SK-N-SH (cell line): ENCODE measurements around the gene MYO1C. TPM values are rescaled to one million over a fixed set of nuclear protein-coding genes. Genes with fewer than 3 reads are reported as not detected.

Experiments
- CTCF ChIA-PET: fragments of 300-600, 350-600 bp; formaldehyde crosslinking; extraction: SDS; loops from one replicate; lab custom pipeline; 2021; lab: Yijun Ruan, JAX
- POLR2A ChIA-PET: fragments of 350-600 bp; sonication (Branson Sonifier 250); formaldehyde crosslinking; extraction: SDS; loops from one replicate; lab custom pipeline; 2020; ENCODE audit warnings: antibody characterized with exemption, inconsistent platforms; lab: Yijun Ruan, JAX
- DNase-seq: peaks from one replicate; pipeline ENCODE4 v3.0.0; 2012
- H2AFZ ChIP-seq: fragments of 200-600 bp; sonication (generic); 2 replicates; pipeline ENCODE4 v1.8.1; 2016; ENCODE audit warnings: antibody characterized with exemption, mild to moderate bottlenecking, low read depth
- H3F3A ChIP-seq: fragments of 200-600 bp; sonication (generic); replicated peaks from 2 replicates; pipeline ENCODE3; 2016; ENCODE audit warnings: antibody characterized with exemption, mild to moderate bottlenecking; ENCODE audit not compliant: insufficient read depth
- H3K27ac ChIP-seq, 2 experiments: fragments of 200-500 bp in 1 of 2; fragments of 200-600 bp in 1 of 2; sonication (Bioruptor generic) in 1 of 2; sonication (generic), shearing (Covaris generic) in 1 of 2; 2 replicates each; pipeline versions ENCODE4 v1.5.1 to v1.6.1; 2014 to 2016; ENCODE audit warnings: low read depth in 2 of 2, inconsistent platforms in 1 of 2, low read length in 1 of 2, mild to moderate bottlenecking in 1 of 2, mixed read lengths in 1 of 2
- H3K27me3 ChIP-seq: fragments of 200-600 bp; sonication (generic), shearing (Covaris generic); 2 replicates; pipeline ENCODE4 v1.6.1; 2016; ENCODE audit warnings: mixed run types; ENCODE audit not compliant: insufficient read depth
- H3K36me3 ChIP-seq, 2 experiments: fragments of 200-500 bp in 1 of 2; fragments of 200-600 bp in 1 of 2; sonication (Bioruptor generic) in 1 of 2; sonication (generic) in 1 of 2; replicated peaks in 1 of 2; 2 replicates each; pipeline versions ENCODE3 to v1.5.1; 2014 to 2016; ENCODE audit warnings: low read length in 1 of 2, mild to moderate bottlenecking in 1 of 2; ENCODE audit not compliant: insufficient read depth in 2 of 2, control insufficient read depth in 1 of 2
- H3K4me1 ChIP-seq, 2 experiments: fragments of 200-500 bp in 1 of 2; fragments of 200-600 bp in 1 of 2; sonication (Bioruptor generic) in 1 of 2; sonication (generic), shearing (Covaris generic) in 1 of 2; 2 replicates each; pipeline versions ENCODE4 v1.5.1 to v1.6.1; 2014 to 2016; ENCODE audit warnings: low read depth in 1 of 2, low read length in 1 of 2, mixed run types in 1 of 2; ENCODE audit not compliant: insufficient read depth in 2 of 2, control insufficient read depth in 1 of 2
- H3K4me2 ChIP-seq: fragments of 200-600 bp; sonication (generic), shearing (Covaris generic); 2 replicates; pipeline ENCODE4 v1.6.1; 2017; ENCODE audit warnings: mixed run types
- H3K4me3 ChIP-seq, 2 experiments: fragments of 200-500 bp in 1 of 2; fragments of 200-600 bp in 1 of 2; sonication (Bioruptor generic) in 1 of 2; sonication (generic), shearing (Covaris generic) in 1 of 2; 2 replicates each; pipeline versions ENCODE4 v1.5.1 to v1.8.1; 2014 to 2016; ENCODE audit warnings: low read depth in 2 of 2, inconsistent platforms in 1 of 2, low read length in 1 of 2, mild to moderate bottlenecking in 1 of 2, mixed read lengths in 1 of 2, moderate library complexity in 1 of 2
- H3K79me2 ChIP-seq: fragments of 200-600 bp; sonication (generic); 2 replicates; pipeline ENCODE4 v1.8.1; 2017; ENCODE audit warnings: mild to moderate bottlenecking; ENCODE audit not compliant: insufficient read depth
- H3K9ac ChIP-seq: fragments of 200-600 bp; sonication (generic); 2 replicates; pipeline ENCODE4 v1.6.1; 2017; ENCODE audit warnings: mixed run types
- H3K9me2 ChIP-seq: fragments of 200-600 bp; sonication (generic); 2 replicates; pipeline ENCODE4 v1.6.1; 2017; ENCODE audit warnings: mixed run types
- H3K9me3 ChIP-seq: fragments of 200-600 bp; sonication (generic); 2 replicates; pipeline ENCODE4 v1.6.1; 2017; ENCODE audit warnings: mixed run types, mild to moderate bottlenecking, moderate library complexity
- H4K20me1 ChIP-seq: fragments of 200-600 bp; sonication (generic); 2 replicates; pipeline ENCODE4 v1.6.1; 2017; ENCODE audit warnings: mild to moderate bottlenecking, mixed run types; ENCODE audit not compliant: insufficient read depth
- CHD2 ChIP-seq: fragments of 150-350 bp; IDR thresholded peaks from 2 replicates; pipeline ENCODE4 v1.6.1; 2018; ENCODE audit warnings: low read length; ENCODE audit not compliant: partially characterized antibody
- ELF1 ChIP-seq: IDR thresholded peaks from 2 replicates; pipeline ENCODE4 v1.4.0; 2012
- FOSL2 ChIP-seq: IDR thresholded peaks from 2 replicates; pipeline ENCODE4 v1.4.0; 2012; ENCODE audit warnings: low read depth, mild to moderate bottlenecking, moderate library complexity, borderline replicate concordance
- FOXM1 ChIP-seq: IDR thresholded peaks from 2 replicates; pipeline ENCODE4 v1.4.0; 2012; ENCODE audit warnings: low read depth, mild to moderate bottlenecking
- GATA2 ChIP-seq: sonication (generic); formaldehyde crosslinking; IDR thresholded peaks from 2 replicates; pipeline ENCODE4 v1.5.0; 2020; ENCODE audit warnings: mild to moderate bottlenecking, missing genetic modification reagents
- IRF3 ChIP-seq: fragments of 150-350 bp; IDR thresholded peaks from 2 replicates; pipeline ENCODE4 v1.6.1; 2016; ENCODE audit warnings: mild to moderate bottlenecking, low read depth, low read length
- MAX ChIP-seq: IDR thresholded peaks from 2 replicates; pipeline ENCODE4 v1.4.0; 2012; ENCODE audit warnings: low read depth
- MEF2A ChIP-seq: IDR thresholded peaks from 2 replicates; pipeline ENCODE4 v1.4.0; 2012; ENCODE audit warnings: low read depth, borderline replicate concordance
- NRF1 ChIP-seq: IDR thresholded peaks from 2 replicates; pipeline ENCODE4 v1.6.1; 2012; ENCODE audit warnings: low read depth, mild to moderate bottlenecking, low read length
- PBX3 ChIP-seq: IDR thresholded peaks from 2 replicates; pipeline ENCODE4; 2012
- RCOR1 ChIP-seq: fragments of 150-350 bp; IDR thresholded peaks from 2 replicates; pipeline ENCODE4 v1.6.1; 2017; ENCODE audit warnings: antibody characterized with exemption, low read length
- REST ChIP-seq: IDR thresholded peaks from 2 replicates; pipeline ENCODE4 v1.6.1; 2012; ENCODE audit warnings: mild to moderate bottlenecking, low read depth, low read length, moderate library complexity
- RXRA ChIP-seq: IDR thresholded peaks from 2 replicates; pipeline ENCODE4 v1.4.0; 2012; ENCODE audit warnings: low read depth, mild to moderate bottlenecking, borderline replicate concordance
- TAF1 ChIP-seq: IDR thresholded peaks from 2 replicates; pipeline ENCODE4 v1.6.1; 2012; ENCODE audit warnings: low read depth, mild to moderate bottlenecking, low read length, moderate library complexity, borderline replicate concordance
- TCF12 ChIP-seq: IDR thresholded peaks from 2 replicates; pipeline ENCODE4 v1.4.0; 2012
- TEAD4 ChIP-seq: IDR thresholded peaks from 2 replicates; pipeline ENCODE4 v1.4.0; 2012; ENCODE audit warnings: mild to moderate bottlenecking, borderline replicate concordance; ENCODE audit not compliant: insufficient read depth
- USF2 ChIP-seq: fragments of 150-350 bp; IDR thresholded peaks from 2 replicates; pipeline ENCODE4 v1.6.1; 2017; ENCODE audit warnings: antibody characterized with exemption, low read length, low read depth, borderline replicate concordance
- ZBTB33 ChIP-seq: IDR thresholded peaks from 2 replicates; pipeline ENCODE4 v1.4.0; 2012; ENCODE audit warnings: low read depth, borderline replicate concordance
- WGBS: methylation state at CpG from one replicate; pipeline ENCODE4 v1.1.6; 2017; ENCODE audit warnings: low lambda C conversion rate; 5-methylcytosine and 5-hydroxymethylcytosine counted together
- polyA plus RNA-seq, 3 experiments: library from polyadenylated mRNA; depleted of rRNA; stranded (reverse); fragments of >200 nt; gene quantifications; 2 replicates each; pipeline ENCODE4 v1.2.3, GENCODE V29; 2012

The MYO1C gene
- polyA plus RNA-seq, 1 of the 3 experiments (the other 2 are of a cell fraction): 102 TPM

GRCh38 chr17:1494736-1495253 lies 2.3 kb upstream of the MYO1C start:
- H3K4me1 ChIP-seq: peaks cover 8 to 23% of the 10 kb centered on the region in 2 experiments; a peak in 3 of 4 replicates
- no peak overlapping the region for H3K4me3 ChIP-seq
- ChIA-PET CTCF (interaction anchor here (0.8 to 1.1 kb wide), 2 partner anchors 20 to 226 kb away, joined by 3 read pairs; no protein-coding TSS in a partner anchor), POLR2A (interaction anchor here (3.2 kb wide), 1 partner anchor 22 kb away, joined by 14 read pairs; the partner anchor contains the start of gene INPP5K)
- no peaks in the 10 kb centered on the region for H3K27me3 ChIP-seq
- TF ChIP-seq USF2: no peak
- TF ChIP-seq PBX3: no peak
- TF ChIP-seq CHD2: no peak
- no peak for TF ChIP-seq IRF3
- H4K20me1 ChIP-seq: no peaks in the 10 kb centered on the region
- no peak for DNase-seq
- no peak overlapping the region for H3K9ac ChIP-seq
- WGBS: 70% methylated on average over 2 of the region's 11 CpGs
- H3F3A ChIP-seq: peaks cover 13% of the 10 kb centered on the region
- H3K9me2 ChIP-seq: no peaks in the 10 kb centered on the region
- H2AFZ ChIP-seq: no peak overlapping the region
- H3K79me2 ChIP-seq: peaks cover 13% of the 10 kb centered on the region
- H3K9me3 ChIP-seq: no peaks in the 10 kb centered on the region
- H3K27ac ChIP-seq: peak overlapping the region in 1 of 2 experiments; percentile 48; a peak in 1 of 4 replicates
- H3K4me2 ChIP-seq: no peak overlapping the region
- peaks cover 0 to 12% of the 10 kb centered on the region in 2 experiments for H3K36me3 ChIP-seq

GRCh38 chr17:1494203-1494602 lies 1.7 kb upstream of the MYO1C start:
- Histone ChIP-seq H3K9ac (no peak overlapping the region), H2AFZ (no peak overlapping the region), H4K20me1 (no peaks in the 10 kb centered on the region), H3K9me2 (no peaks in the 10 kb centered on the region), H3F3A (peaks cover 18% of the 10 kb centered on the region), H3K4me3 (no peak overlapping the region), H3K36me3 (peaks cover 0 to 12% of the 10 kb centered on the region in 2 experiments), H3K79me2 (peaks cover 19% of the 10 kb centered on the region), H3K4me1 (peaks cover 14 to 23% of the 10 kb centered on the region in 2 experiments; a peak in 3 of 4 replicates), H3K27ac (no peak overlapping the region), H3K27me3 (no peaks in the 10 kb centered on the region), H3K4me2 (no peak overlapping the region), H3K9me3 (no peaks in the 10 kb centered on the region)
- DNase-seq: no peak
- CTCF ChIA-PET: no interaction called here
- POLR2A ChIA-PET: no interaction called here
- WGBS: 97% methylated on average over 7 of the region's 7 CpGs
- TF ChIP-seq MEF2A (no peak), REST (no peak), FOXM1 (no peak), TEAD4 (no peak), GATA2 (CRISPR knock-in tag) (no peak), TAF1 (no peak), TCF12 (no peak), MAX (no peak), ZBTB33 (no peak), FOSL2 (no peak), ELF1 (no peak), RCOR1 (no peak), NRF1 (no peak), RXRA (no peak)
